ENCODE measurements around the gene SLC25A44.

The SLC25A44 gene

DNA sequence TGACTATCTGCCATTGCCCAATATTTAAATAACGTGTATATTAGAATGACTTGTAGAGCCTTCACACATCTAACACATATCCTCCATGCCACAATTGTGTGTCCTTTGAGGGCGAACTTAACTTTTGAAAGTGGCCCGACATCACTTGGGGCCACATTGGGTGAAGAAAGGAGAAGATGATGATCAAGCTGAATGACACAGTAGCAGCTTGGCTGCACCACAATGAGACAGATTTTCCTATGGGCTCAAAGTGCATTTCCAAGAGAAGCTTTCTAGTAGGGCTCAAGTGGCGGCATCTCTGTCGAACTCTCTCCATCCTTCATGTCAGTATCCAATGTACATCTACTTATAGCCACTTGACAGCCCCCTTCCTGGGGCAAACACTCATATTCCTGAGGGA, 44.3 kb downstream of the SLC25A44 start:
- no peak for DNase-seq (ENCODE audit: low spot score)
- TF ChIP-seq, protein P1, sequence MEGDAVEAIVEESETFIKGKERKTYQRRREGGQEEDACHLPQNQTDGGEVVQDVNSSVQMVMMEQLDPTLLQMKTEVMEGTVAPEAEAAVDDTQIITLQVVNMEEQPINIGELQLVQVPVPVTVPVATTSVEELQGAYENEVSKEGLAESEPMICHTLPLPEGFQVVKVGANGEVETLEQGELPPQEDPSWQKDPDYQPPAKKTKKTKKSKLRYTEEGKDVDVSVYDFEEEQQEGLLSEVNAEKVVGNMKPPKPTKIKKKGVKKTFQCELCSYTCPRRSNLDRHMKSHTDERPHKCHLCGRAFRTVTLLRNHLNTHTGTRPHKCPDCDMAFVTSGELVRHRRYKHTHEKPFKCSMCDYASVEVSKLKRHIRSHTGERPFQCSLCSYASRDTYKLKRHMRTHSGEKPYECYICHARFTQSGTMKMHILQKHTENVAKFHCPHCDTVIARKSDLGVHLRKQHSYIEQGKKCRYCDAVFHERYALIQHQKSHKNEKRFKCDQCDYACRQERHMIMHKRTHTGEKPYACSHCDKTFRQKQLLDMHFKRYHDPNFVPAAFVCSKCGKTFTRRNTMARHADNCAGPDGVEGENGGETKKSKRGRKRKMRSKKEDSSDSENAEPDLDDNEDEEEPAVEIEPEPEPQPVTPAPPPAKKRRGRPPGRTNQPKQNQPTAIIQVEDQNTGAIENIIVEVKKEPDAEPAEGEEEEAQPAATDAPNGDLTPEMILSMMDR (IDR thresholded peaks at IDR 0.05; ENCODE audit: borderline replicate concordance, control extremely low read depth, extremely low read depth, insufficient read depth, missing control alignments), result no peak
- in situ Hi-C loops (cut with MboI; ENCODE audit: low sequenced_read_pairs, unreplicated experiment), result no loop called here

DNA sequence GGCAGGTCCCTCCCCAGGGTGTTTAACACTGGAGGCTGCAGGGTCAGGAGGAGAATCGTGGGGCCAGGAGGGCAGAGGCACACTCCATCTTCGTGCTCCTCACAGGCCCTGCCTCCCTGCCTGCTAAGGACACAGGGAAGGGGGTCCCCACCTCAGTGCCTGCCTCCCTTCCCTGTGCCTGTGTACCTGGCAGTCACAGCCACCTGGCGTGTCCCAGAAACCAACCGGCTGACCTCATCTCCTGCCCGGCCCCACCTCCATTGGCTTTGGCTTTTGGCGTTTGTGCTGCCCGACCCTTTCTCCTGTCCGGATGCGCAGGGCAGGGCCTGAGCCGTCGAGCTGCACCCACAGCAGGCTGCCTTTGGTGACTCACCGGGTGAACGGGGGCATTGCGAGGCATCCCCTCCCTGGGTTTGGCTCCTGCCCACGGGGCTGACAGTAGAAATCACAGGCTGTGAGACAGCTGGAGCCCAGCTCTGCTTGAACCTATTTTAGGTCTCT, 47.5 kb downstream of the SLC25A44 start:
- TF ChIP-seq, protein P1 (IDR thresholded peaks at IDR 0.05; ENCODE audit: borderline replicate concordance, control extremely low read depth, extremely low read depth, insufficient read depth, missing control alignments), result no peak
- no peak for DNase-seq (ENCODE audit: low spot score)
- in situ Hi-C loops (cut with MboI; ENCODE audit: low sequenced_read_pairs, unreplicated experiment), result no loop called here

DNA sequence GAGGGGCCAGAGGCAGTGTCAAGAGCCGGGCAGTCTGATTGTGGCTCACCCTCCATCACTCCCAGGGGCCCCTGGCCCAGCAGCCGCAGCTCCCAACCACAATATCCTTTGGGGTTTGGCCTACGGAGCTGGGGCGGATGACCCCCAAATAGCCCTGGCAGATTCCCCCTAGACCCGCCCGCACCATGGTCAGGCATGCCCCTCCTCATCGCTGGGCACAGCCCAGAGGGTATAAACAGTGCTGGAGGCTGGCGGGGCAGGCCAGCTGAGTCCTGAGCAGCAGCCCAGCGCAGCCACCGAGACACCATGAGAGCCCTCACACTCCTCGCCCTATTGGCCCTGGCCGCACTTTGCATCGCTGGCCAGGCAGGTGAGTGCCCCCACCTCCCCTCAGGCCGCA, 48.0 kb downstream of the SLC25A44 start, which contains the start of gene BGLAP:
Gene BGLAP (plus strand): TSS at position 259 of the 400 bp plus-strand sequence. CDS start 48 bp downstream, at position 307.
- in situ Hi-C loops (cut with MboI; ENCODE audit: low sequenced_read_pairs, unreplicated experiment), result no loop called here
- DNase-seq (ENCODE audit: low spot score), result no peak
- TF ChIP-seq, protein P1 (IDR thresholded peaks at IDR 0.05; ENCODE audit: borderline replicate concordance, control extremely low read depth, extremely low read depth, insufficient read depth, missing control alignments), result no peak

DNA sequence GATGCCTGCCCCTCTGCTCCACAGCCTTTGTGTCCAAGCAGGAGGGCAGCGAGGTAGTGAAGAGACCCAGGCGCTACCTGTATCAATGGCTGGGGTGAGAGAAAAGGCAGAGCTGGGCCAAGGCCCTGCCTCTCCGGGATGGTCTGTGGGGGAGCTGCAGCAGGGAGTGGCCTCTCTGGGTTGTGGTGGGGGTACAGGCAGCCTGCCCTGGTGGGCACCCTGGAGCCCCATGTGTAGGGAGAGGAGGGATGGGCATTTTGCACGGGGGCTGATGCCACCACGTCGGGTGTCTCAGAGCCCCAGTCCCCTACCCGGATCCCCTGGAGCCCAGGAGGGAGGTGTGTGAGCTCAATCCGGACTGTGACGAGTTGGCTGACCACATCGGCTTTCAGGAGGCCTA, 48.8 kb downstream of the SLC25A44 start:
- no peak for DNase-seq (ENCODE audit: low spot score)
- in situ Hi-C loops (cut with MboI; ENCODE audit: low sequenced_read_pairs, unreplicated experiment), result no loop called here
- TF ChIP-seq, protein P1 (IDR thresholded peaks at IDR 0.05; ENCODE audit: borderline replicate concordance, control extremely low read depth, extremely low read depth, insufficient read depth, missing control alignments), result no peak

DNA sequence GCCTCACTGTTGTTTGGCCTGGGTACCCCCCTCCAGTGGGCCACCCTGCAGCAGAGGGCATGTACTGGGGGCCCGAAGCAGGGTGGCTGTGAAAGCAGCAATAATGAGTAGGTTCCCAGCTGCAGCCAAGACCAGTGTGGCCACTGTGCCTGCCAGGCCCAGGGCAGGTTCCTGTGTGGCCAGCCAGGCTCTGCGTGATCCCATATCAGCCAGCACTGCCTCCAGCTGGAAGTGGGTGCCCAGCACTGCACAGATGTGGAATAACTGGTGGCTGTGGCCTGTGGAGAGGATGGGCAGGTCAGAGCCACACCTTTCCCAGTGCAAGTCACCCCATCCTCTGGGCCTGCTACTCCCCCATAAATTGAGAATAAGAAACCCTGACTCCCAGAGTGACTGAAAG, 50.2 kb downstream of the SLC25A44 start:
- TF ChIP-seq, protein P1 (IDR thresholded peaks at IDR 0.05; ENCODE audit: borderline replicate concordance, control extremely low read depth, extremely low read depth, insufficient read depth, missing control alignments), result no peak
- DNase-seq (ENCODE audit: low spot score), result no peak
- in situ Hi-C loops (cut with MboI; ENCODE audit: low sequenced_read_pairs, unreplicated experiment), result no loop called here

DNA sequence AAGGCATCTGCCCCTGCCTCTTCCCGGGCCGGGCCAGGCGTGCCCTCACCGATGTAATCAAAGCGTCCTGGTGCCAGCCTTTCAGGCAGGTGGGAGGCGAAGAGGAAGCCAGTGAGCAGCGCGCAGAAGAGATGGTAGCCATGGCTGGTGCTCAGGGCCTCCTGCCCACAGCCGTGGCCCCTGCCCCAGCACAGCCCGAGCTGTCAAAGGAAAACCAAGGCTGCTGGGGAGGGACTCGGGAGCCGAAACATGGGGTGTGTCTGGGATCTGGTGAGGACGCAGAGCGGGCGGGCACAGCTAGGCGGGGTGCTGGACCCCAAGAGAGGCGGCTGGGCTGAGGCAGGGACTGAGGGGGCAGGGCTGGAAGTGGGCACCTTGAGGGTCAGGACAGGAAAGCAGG, 50.8 kb downstream of the SLC25A44 start:
- TF ChIP-seq, protein P1 (IDR thresholded peaks at IDR 0.05; ENCODE audit: borderline replicate concordance, control extremely low read depth, extremely low read depth, insufficient read depth, missing control alignments), result no peak
- in situ Hi-C loops (cut with MboI; ENCODE audit: low sequenced_read_pairs, unreplicated experiment), result no loop called here
- DNase-seq (ENCODE audit: low spot score), result no peak

Measured in GM13976 (cell line).